GM04504 (cell line): ENCODE measurements around the gene KRT80.

Source experiments
- DNase-seq: peaks from one replicate; pipeline ENCODE4 v3.0.0-alpha.2; 2012; ENCODE audit warnings: low read depth

KRT80 gene

GRCh38 chr12:52130711-52131110 lies 61.1 kb downstream of the KRT80 start:
- DNase-seq: no peak

GRCh38 chr12:52127683-52128450 lies 63.9 kb downstream of the KRT80 start:
- no peak for DNase-seq

DNA sequence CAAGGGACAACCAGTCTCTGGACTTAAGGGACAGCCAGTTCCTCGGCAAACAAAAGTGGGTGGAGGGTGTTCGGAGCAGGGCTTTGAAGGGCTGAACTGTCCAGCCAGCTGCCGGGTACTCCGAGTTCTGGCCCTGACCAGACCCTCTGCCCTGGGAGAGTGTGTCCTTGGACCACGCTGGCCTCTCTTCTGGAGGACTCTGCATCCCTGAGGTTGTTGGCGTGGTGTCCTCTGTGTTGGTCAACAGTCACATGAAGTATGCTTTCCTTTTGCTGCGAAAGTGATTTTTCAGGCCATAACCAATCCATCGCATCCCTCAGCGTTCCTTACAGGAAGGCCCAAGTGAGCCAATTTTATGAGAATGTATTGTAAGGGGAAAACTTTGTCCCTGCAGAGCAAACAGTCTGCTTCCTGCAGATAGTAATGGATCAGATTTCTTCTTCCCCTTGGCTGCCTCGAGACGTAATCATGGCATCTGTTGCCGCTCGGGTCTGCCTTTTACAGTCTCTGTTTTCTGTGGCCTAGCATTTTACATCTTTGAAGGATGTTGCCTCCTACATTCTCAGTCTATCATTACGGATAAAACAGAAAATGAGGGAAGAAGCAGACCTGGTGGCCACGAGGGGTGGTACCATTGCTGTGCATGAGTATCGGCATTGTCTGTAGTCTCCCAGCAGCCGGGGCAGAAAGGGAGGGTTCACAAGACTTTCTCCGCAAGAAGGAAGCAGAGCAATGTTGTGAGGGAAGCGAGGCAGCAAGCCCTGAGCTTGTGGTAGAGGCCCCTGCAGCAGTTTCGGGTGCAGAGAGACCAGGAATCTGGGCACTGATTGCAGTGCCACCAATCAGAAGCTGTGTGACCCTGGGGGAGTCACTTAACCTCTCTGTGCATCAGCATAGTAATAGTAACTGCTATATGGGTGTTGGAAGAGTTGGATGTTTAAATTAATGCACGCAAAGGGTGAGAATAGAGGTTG lies 64.9 kb downstream of the KRT80 start:
- DNase-seq: no peak

GRCh38 chr12:52126050-52126604 lies 65.7 kb downstream of the KRT80 start:
- DNase-seq: no peak

GRCh38 chr12:52125476-52125900 lies 66.3 kb downstream of the KRT80 start:
- DNase-seq: no peak

GRCh38 chr12:52123487-52124186 lies 68.2 kb downstream of the KRT80 start:
- DNase-seq: no peak

- DNase-seq: no peak
These were observed 68.9 kb downstream of the KRT80 start for GRCh38 chr12:52122904-52123303.

GRCh38 chr12:52122540-52122871 lies 69.3 kb downstream of the KRT80 start:
- no peak for DNase-seq

- no peak for DNase-seq
These were observed 69.8 kb downstream of the KRT80 start for GRCh38 chr12:52121824-52122539.

- no peak for DNase-seq
These were observed 70.6 kb downstream of the KRT80 start for GRCh38 chr12:52120951-52121823.

- no peak for DNase-seq
These were observed 72.2 kb downstream of the KRT80 start for GRCh38 chr12:52119398-52120254.
